ENCODE results near the gene RDX.

DNA sequence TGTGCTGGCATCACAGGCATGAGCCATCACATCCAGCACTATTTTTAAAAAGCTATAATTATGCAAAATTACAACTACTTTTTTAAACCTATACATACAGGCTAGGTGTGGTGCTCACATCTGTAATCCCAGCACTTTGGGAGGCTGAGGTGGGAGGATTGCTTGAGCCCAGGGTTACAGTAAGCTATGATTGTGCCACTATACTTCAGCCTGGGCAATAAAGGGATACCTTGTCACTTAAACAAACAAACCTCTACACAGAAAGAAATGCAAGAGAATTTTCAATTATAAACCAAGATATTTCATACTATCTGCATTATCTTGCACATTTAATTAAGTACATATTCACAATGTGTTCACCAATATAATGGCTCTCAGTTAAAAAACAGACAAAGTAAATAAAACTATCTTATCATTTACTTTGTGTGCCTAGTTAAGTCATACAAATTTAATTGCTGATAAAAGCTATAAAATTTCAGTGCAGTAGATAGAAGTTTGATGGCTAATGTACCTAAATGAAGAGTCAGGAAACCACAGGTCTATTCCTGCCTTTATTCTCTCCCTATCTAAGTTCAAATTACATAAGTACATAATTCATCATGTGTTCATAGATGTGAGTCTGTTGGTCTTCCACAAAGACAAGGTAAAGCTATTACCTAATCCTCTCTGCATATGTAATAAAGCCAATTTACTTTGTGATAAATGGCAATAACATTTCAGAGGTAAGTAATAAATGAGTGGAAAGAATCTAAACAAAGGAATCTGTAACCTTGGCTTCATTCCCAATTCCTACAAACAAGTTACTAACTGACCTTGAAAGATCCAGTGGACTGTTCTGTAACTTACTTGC, 9.0 kb upstream of the RDX start:
- TF ChIP-seq, protein P1, sequence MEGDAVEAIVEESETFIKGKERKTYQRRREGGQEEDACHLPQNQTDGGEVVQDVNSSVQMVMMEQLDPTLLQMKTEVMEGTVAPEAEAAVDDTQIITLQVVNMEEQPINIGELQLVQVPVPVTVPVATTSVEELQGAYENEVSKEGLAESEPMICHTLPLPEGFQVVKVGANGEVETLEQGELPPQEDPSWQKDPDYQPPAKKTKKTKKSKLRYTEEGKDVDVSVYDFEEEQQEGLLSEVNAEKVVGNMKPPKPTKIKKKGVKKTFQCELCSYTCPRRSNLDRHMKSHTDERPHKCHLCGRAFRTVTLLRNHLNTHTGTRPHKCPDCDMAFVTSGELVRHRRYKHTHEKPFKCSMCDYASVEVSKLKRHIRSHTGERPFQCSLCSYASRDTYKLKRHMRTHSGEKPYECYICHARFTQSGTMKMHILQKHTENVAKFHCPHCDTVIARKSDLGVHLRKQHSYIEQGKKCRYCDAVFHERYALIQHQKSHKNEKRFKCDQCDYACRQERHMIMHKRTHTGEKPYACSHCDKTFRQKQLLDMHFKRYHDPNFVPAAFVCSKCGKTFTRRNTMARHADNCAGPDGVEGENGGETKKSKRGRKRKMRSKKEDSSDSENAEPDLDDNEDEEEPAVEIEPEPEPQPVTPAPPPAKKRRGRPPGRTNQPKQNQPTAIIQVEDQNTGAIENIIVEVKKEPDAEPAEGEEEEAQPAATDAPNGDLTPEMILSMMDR (IDR thresholded peaks at IDR 0.05): no peak
- TF ChIP-seq SMAD3 (CRISPR knock-in tag; IDR thresholded peaks at IDR 0.05; ENCODE audit: borderline replicate concordance): no peak
- no peak for TF ChIP-seq IRF2 (CRISPR knock-in tag; IDR thresholded peaks at IDR 0.05; ENCODE audit: borderline replicate concordance, low read depth)
- TF ChIP-seq ELF4 (CRISPR knock-in tag; IDR thresholded peaks at IDR 0.05; ENCODE audit: low read depth): no peak
- TF ChIP-seq, protein P2, sequence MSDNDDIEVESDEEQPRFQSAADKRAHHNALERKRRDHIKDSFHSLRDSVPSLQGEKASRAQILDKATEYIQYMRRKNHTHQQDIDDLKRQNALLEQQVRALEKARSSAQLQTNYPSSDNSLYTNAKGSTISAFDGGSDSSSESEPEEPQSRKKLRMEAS (CRISPR knock-in tag; IDR thresholded peaks at IDR 0.05): no peak
- no peak for TF ChIP-seq ATF1 (CRISPR knock-in tag; IDR thresholded peaks at IDR 0.05)
- TF ChIP-seq CREB1 (CRISPR knock-in tag; IDR thresholded peaks at IDR 0.05): no peak
- no peak for TF ChIP-seq GTF2I (CRISPR knock-in tag; conservative IDR thresholded peaks at IDR 0.05)
- TF ChIP-seq, protein P3, sequence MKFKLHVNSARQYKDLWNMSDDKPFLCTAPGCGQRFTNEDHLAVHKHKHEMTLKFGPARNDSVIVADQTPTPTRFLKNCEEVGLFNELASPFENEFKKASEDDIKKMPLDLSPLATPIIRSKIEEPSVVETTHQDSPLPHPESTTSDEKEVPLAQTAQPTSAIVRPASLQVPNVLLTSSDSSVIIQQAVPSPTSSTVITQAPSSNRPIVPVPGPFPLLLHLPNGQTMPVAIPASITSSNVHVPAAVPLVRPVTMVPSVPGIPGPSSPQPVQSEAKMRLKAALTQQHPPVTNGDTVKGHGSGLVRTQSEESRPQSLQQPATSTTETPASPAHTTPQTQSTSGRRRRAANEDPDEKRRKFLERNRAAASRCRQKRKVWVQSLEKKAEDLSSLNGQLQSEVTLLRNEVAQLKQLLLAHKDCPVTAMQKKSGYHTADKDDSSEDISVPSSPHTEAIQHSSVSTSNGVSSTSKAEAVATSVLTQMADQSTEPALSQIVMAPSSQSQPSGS (CRISPR knock-in tag; IDR thresholded peaks at IDR 0.05; ENCODE audit: borderline replicate concordance, low read depth): no peak
- TF ChIP-seq TEAD4 (CRISPR knock-in tag; IDR thresholded peaks at IDR 0.05): no peak
- TF ChIP-seq, protein P4, sequence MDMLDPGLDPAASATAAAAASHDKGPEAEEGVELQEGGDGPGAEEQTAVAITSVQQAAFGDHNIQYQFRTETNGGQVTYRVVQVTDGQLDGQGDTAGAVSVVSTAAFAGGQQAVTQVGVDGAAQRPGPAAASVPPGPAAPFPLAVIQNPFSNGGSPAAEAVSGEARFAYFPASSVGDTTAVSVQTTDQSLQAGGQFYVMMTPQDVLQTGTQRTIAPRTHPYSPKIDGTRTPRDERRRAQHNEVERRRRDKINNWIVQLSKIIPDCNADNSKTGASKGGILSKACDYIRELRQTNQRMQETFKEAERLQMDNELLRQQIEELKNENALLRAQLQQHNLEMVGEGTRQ (CRISPR knock-in tag; IDR thresholded peaks at IDR 0.05): no peak
- no peak for TF ChIP-seq SP1 (CRISPR knock-in tag; conservative IDR thresholded peaks at IDR 0.05)
